Measurements from ENCODE around the gene PLA2G1B.

The PLA2G1B gene

GRCh38 chr12:120327593-120327992 lies at the start of gene PLA2G1B:
PLA2G1B (minus strand) TSS chr12:120327779; CDS start chr12:120327753, 26 bp downstream.
- H3K4me1 ChIP-seq (ENCODE audit: insufficient read depth, low read length): no peaks in the 10 kb centered on the region
- no peak within 1 kb of the TSS for H3K9ac ChIP-seq (ENCODE audit: low read depth, low read length)
- H3K36me3 ChIP-seq (ENCODE audit: insufficient read depth, low read length): no peaks in the 10 kb centered on the region
- no peaks in the 10 kb centered on the region for H3K9me3 ChIP-seq (ENCODE audit: control insufficient read depth, insufficient read depth, low read length)

GRCh38 chr12:120376934-120377572 lies 49.5 kb upstream of the PLA2G1B start:
- H3K36me3 ChIP-seq (ENCODE audit: insufficient read depth, low read length): no peaks in the 10 kb centered on the region
- H3K9ac ChIP-seq (ENCODE audit: low read depth, low read length): no peak overlapping the region
- H3K4me1 ChIP-seq (ENCODE audit: insufficient read depth, low read length): peaks cover 17% of the 10 kb centered on the region
- H3K9me3 ChIP-seq (ENCODE audit: control insufficient read depth, insufficient read depth, low read length): no peaks in the 10 kb centered on the region

GRCh38 chr12:120376416-120376815 lies 48.8 kb upstream of the PLA2G1B start:
- H3K9me3 ChIP-seq (ENCODE audit: control insufficient read depth, insufficient read depth, low read length): no peaks in the 10 kb centered on the region
- H3K9ac ChIP-seq (ENCODE audit: low read depth, low read length): no peak overlapping the region
- no peaks in the 10 kb centered on the region for H3K36me3 ChIP-seq (ENCODE audit: insufficient read depth, low read length)
- H3K4me1 ChIP-seq (ENCODE audit: insufficient read depth, low read length): peaks cover 22% of the 10 kb centered on the region

GRCh38 chr12:120376009-120376408 lies 48.4 kb upstream of the PLA2G1B start:
- peaks cover 26% of the 10 kb centered on the region for H3K4me1 ChIP-seq (ENCODE audit: insufficient read depth, low read length)
- H3K9ac ChIP-seq (ENCODE audit: low read depth, low read length): no peak overlapping the region
- no peaks in the 10 kb centered on the region for H3K9me3 ChIP-seq (ENCODE audit: control insufficient read depth, insufficient read depth, low read length)
- no peaks in the 10 kb centered on the region for H3K36me3 ChIP-seq (ENCODE audit: insufficient read depth, low read length)

- Histone ChIP-seq H3K4me1 (ENCODE audit: insufficient read depth, low read length) (peaks cover 31% of the 10 kb centered on the region), H3K9me3 (ENCODE audit: control insufficient read depth, insufficient read depth, low read length) (no peaks in the 10 kb centered on the region), H3K9ac (ENCODE audit: low read depth, low read length) (no peak overlapping the region)
Measured at GRCh38 chr12:120373683-120374082, 46.1 kb upstream of the PLA2G1B start.

GRCh38 chr12:120370343-120371243 lies 43.0 kb upstream of the PLA2G1B start:
- peak overlapping the region; percentile 65; the same call in 1 of the 2 replicates for H3K9ac ChIP-seq (ENCODE audit: low read depth, low read length)
- peaks cover 19% of the 10 kb centered on the region for H3K4me1 ChIP-seq (ENCODE audit: insufficient read depth, low read length)
- no peaks in the 10 kb centered on the region for H3K9me3 ChIP-seq (ENCODE audit: control insufficient read depth, insufficient read depth, low read length)
- H3K36me3 ChIP-seq (ENCODE audit: insufficient read depth, low read length): no peaks in the 10 kb centered on the region

More at GRCh38 chr12:120373683-120374082, 46.1 kb upstream of the PLA2G1B start:
- no peaks in the 10 kb centered on the region for H3K36me3 ChIP-seq (ENCODE audit: insufficient read depth, low read length)

GRCh38 chr12:120369603-120370342 lies 42.2 kb upstream of the PLA2G1B start:
- Histone ChIP-seq H3K9me3 (ENCODE audit: control insufficient read depth, insufficient read depth, low read length) (no peaks in the 10 kb centered on the region), H3K36me3 (ENCODE audit: insufficient read depth, low read length) (no peaks in the 10 kb centered on the region), H3K9ac (ENCODE audit: low read depth, low read length) (peak overlapping the region; percentile 65), H3K4me1 (ENCODE audit: insufficient read depth, low read length) (peaks cover 19% of the 10 kb centered on the region)

GRCh38 chr12:120368789-120369602 lies 41.4 kb upstream of the PLA2G1B start, which contains the start of gene MSI1:
MSI1 (minus strand) TSS chr12:120369164; CDS start chr12:120369091, 73 bp downstream.
- H3K36me3 ChIP-seq (ENCODE audit: insufficient read depth, low read length): no peaks in the 10 kb centered on the region; the same call in 1 of the 2 replicates
- peaks cover 19% of the 10 kb centered on the region for H3K4me1 ChIP-seq (ENCODE audit: insufficient read depth, low read length)
- H3K9ac ChIP-seq (ENCODE audit: low read depth, low read length): peak within 1 kb of the TSS; percentile 85
- H3K9me3 ChIP-seq (ENCODE audit: control insufficient read depth, insufficient read depth, low read length): no peaks in the 10 kb centered on the region

GRCh38 chr12:120367924-120368788 lies 40.6 kb upstream of the PLA2G1B start:
- no peaks in the 10 kb centered on the region for H3K9me3 ChIP-seq (ENCODE audit: control insufficient read depth, insufficient read depth, low read length)
- H3K36me3 ChIP-seq (ENCODE audit: insufficient read depth, low read length): no peaks in the 10 kb centered on the region; the same call in 1 of the 2 replicates
- H3K4me1 ChIP-seq (ENCODE audit: insufficient read depth, low read length): peaks cover 19% of the 10 kb centered on the region
- peak overlapping the region; percentile 85 for H3K9ac ChIP-seq (ENCODE audit: low read depth, low read length)

- H3K36me3 ChIP-seq (ENCODE audit: insufficient read depth, low read length): no peaks in the 10 kb centered on the region; the same call in none of the 2 replicates
- H3K9me3 ChIP-seq (ENCODE audit: control insufficient read depth, insufficient read depth, low read length): no peaks in the 10 kb centered on the region
- peak overlapping the region; percentile 78 for H3K9ac ChIP-seq (ENCODE audit: low read depth, low read length)
- peaks cover 23% of the 10 kb centered on the region for H3K4me1 ChIP-seq (ENCODE audit: insufficient read depth, low read length)
Measured at GRCh38 chr12:120367233-120367923, 39.8 kb upstream of the PLA2G1B start.

GRCh38 chr12:120366845-120367232 lies 39.3 kb upstream of the PLA2G1B start:
- Histone ChIP-seq H3K9ac (ENCODE audit: low read depth, low read length) (no peak overlapping the region), H3K4me1 (ENCODE audit: insufficient read depth, low read length) (peaks cover 26% of the 10 kb centered on the region)

GRCh38 chr12:120366341-120366705 lies 38.7 kb upstream of the PLA2G1B start:
- Histone ChIP-seq H3K9ac (ENCODE audit: low read depth, low read length) (no peak overlapping the region), H3K36me3 (ENCODE audit: insufficient read depth, low read length) (no peaks in the 10 kb centered on the region; the same call in none of the 2 replicates), H3K9me3 (ENCODE audit: control insufficient read depth, insufficient read depth, low read length) (no peaks in the 10 kb centered on the region), H3K4me1 (ENCODE audit: insufficient read depth, low read length) (peaks cover 21% of the 10 kb centered on the region)

More at GRCh38 chr12:120366845-120367232, 39.3 kb upstream of the PLA2G1B start:
- no peaks in the 10 kb centered on the region for H3K9me3 ChIP-seq (ENCODE audit: control insufficient read depth, insufficient read depth, low read length)
- H3K36me3 ChIP-seq (ENCODE audit: insufficient read depth, low read length): no peaks in the 10 kb centered on the region; the same call in none of the 2 replicates
